ENCODE results near the gene EPHB6.

The EPHB6 gene

DNA sequence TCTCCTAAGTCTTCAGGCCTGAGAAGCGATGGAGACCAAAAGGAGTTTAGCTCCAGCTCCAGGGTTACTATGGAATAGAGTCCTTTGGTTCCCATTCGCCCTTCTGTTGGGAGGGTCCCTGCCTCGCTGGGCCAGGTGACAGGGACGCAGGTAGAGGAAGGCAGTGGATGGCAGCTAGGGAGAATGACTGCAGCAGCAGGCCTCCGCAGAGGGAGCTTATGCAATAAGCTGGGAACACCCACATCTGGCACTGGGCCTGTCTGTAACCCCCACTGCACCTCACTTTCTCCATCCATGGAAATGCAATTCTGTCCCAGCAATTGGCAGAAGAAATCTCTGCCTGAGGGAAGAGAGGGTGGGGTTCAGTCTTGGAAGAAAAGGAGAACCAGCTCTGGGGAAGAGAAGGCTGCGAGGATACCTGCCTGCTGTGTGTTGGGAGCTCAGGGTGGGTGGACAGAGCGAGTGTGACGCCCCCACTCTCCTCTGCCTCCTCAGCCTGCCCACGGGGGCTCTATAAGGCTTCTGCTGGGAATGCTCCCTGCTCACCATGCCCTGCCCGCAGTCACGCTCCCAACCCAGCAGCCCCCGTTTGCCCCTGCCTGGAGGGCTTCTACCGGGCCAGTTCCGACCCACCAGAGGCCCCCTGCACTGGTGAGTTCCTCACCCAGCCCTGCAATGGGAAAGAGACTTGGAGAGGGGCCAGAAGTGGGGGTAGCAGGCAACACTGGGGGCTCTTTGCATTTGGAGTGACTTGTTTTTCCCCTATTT lies 10.3 kb downstream of the EPHB6 start:
- DNase-seq (ENCODE audit: low spot score) = no peak

DNA sequence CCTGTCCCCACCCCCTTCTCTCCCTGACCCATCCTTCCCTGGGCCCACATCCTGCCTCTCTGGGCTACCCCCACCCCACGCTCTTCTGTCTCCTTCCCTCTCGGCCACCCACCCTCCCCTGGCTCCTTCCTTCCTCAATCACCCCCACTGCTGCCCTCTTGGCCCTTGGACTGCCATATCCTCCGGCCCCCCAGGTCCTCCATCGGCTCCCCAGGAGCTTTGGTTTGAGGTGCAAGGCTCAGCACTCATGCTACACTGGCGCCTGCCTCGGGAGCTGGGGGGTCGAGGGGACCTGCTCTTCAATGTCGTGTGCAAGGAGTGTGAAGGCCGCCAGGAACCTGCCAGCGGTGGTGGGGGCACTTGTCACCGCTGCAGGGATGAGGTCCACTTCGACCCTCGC lies 10.9 kb downstream of the EPHB6 start:
- DNase-seq (ENCODE audit: low spot score) = no peak

DNA sequence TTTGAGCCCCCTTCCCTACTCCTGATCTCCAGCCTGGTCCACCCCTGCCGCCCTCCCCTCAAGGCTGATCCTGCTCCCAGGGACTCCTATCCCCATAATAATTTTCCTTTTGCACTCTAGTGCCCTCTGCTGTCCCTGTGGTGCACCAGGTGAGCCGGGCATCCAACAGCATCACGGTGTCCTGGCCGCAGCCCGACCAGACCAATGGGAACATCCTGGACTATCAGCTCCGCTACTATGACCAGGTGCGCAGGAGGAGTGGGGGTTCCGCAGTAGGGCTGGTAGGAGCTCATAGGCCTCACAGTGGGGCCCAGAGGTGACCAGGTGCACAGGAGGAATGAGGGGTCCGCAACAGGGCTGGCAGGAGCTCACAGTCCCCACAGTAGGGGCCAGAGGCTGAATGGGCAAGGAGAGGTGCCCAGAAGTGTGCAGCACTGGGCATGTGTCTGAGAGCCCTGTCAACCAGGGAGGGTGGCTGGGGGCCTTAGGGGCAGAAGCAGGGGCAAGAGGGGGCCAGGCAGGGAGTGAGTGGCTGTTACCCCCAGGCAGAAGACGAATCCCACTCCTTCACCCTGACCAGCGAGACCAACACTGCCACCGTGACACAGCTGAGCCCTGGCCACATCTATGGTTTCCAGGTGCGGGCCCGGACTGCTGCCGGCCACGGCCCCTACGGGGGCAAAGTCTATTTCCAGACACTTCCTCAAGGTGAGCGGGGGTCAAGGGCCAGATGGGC lies 11.7 kb downstream of the EPHB6 start:
- no peak for DNase-seq (ENCODE audit: low spot score)

DNA sequence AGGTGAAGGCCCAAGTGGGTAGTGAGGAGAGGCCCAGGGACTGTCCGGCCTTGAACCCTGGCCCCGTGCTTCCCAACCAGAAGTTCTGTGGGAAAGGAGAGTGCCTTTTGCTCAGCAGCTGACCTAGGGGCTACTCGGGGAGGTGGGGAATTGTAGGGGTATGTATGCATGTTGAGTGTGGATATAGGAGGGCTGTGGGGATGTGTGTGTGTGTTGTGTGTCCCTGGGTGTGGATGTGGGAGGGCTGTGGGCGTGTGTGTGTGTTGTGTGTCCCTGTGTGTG lies 12.2 kb downstream of the EPHB6 start:
- DNase-seq (ENCODE audit: low spot score) = no peak

DNA sequence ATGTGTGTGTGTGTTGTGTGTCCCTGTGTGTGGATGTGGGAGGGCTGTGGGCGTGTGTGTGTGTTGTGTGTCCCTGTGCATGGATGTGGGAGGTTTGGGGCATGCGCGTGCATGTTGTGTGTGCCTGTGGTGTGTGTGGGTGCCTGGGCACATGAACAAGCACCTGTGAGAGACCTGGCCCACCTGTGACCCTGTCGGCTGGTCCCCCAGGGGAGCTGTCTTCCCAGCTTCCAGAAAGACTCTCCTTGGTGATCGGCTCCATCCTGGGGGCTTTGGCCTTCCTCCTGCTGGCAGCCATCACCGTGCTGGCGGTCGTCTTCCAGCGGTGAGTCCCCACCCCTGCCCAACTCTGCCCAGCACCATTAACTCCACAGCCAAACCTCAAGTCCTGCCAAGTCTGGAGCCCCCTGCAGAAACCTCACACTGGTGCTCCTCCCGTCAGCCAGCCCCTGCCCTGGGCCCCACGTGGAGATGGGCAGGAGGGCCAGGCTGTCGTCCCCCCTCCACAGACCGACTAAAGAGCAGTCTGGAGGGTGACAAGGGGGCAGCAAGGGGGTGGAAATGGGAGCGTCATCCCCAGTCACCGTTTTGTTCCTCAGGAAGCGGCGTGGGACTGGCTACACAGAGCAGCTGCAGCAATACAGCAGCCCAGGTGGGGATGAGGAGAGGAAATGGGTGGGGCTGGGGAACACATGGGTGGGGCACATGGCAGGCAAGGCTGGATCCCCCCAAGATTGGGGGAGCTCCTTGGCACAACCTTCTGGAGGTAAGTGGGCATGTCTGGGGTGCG lies 12.7 kb downstream of the EPHB6 start:
- DNase-seq (ENCODE audit: low spot score) = no peak

GRCh38 chr7:142868188-142868985 lies 13.5 kb downstream of the EPHB6 start:
- DNase-seq (ENCODE audit: low spot score) = no peak

DNA sequence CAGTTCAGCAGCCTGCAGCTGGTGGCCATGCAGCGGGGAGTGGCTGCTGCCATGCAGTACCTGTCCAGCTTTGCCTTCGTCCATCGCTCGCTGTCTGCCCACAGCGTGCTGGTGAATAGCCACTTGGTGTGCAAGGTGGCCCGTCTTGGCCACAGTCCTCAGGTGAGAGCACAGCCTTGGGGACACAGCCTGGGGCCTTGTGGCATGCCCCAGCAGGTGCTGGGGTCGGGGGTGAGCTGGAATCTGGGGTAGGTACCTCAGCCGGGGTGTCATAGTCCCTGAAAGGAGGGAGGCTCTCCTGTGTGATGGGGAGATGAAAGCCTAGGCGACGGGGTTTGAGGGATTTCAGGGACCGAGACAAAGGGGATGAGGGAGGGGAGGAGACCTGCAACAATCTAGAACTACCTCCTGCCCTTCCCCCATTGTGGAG lies 14.1 kb downstream of the EPHB6 start:
- no peak for DNase-seq (ENCODE audit: low spot score)

DNA sequence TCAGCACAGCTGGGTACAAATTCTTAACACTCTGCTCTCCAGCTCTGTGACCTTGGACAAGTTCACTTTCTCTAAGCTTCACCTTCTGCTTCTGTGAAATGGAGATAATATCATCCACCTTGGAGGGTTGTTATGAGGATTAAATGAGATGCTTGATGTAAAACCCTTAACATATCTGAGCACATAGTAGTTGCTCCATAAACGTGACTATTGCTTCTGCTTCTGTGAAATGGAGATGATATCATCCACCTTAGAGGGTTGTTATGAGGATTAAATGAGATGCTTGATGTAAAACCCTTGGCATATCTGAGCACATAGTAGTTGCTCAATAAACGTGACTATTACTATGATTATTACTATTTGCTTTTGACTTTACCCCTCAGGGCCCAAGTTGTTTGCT lies 14.6 kb downstream of the EPHB6 start:
- DNase-seq (ENCODE audit: low spot score) = no peak

- no peak for DNase-seq (ENCODE audit: low spot score)
Measured at GRCh38 chr7:142870147-142870559, 15.3 kb downstream of the EPHB6 start.

- DNase-seq (ENCODE audit: low spot score) = no peak
Measured at GRCh38 chr7:142870566-142871259, 15.8 kb downstream of the EPHB6 start.

- no peak for DNase-seq (ENCODE audit: low spot score)
Measured at GRCh38 chr7:142871260-142872105, 16.6 kb downstream of the EPHB6 start.

GRCh38 chr7:142872106-142872675 lies 17.3 kb downstream of the EPHB6 start:
- DNase-seq (ENCODE audit: low spot score) = no peak

DNA sequence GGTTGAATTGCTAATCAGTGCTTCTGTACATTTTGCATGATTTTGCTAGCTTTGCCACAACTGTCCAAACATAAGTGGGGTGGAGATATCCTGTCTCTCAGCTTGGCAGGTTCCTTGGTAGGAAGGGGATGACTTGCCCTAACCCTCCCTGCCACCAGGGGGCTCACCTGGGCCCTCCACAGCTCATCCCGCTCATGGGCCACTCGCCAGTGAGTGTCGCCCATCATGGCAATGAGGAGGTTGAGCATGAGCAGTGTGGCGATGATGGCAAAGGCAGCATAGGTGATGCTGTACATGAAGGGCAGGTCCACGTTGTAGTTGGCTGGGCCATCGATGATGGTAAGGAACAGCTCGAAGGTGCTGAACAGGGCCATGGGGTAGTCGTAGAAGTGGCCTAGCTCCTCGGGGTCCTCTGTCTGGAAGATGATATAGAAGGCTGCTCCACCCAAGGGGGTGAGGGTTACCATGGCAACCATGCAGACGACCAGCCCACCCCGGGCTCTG lies 18.5 kb downstream of the EPHB6 start:
- DNase-seq (ENCODE audit: low spot score) = no peak

GRCh38 chr7:142873871-142874270 lies 19.0 kb downstream of the EPHB6 start:
- no peak for DNase-seq (ENCODE audit: low spot score)

GRCh38 chr7:142874409-142874808 lies 19.5 kb downstream of the EPHB6 start:
- DNase-seq (ENCODE audit: low spot score) = no peak

DNA sequence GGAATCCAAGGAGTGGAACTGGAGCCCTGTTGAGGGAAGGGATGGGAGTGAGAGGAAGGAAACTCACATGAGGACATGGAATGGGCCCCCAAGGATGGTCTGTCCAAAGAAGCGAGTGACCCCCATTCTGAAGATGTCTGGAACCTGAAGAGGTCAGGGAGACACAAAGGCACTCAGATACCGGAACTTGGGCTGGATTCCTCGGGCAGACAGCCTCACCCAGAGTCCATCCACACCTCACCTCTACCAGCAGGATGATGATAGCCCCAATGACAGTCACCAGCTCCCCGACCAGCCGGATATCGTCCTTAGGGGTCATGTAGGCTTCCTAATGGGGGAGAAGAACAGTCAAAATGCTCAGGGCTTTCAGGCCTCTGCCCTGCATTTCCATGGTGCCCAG lies 20.0 kb downstream of the EPHB6 start:
- DNase-seq (ENCODE audit: low spot score) = no peak

- DNase-seq (ENCODE audit: low spot score) = no peak
Measured at GRCh38 chr7:142875456-142875855, 20.6 kb downstream of the EPHB6 start.

GRCh38 chr7:142876236-142876960 lies 21.5 kb downstream of the EPHB6 start:
- DNase-seq (ENCODE audit: low spot score) = no peak

Data from pons (tissue), 1 donor.